ENCODE data around the gene ZSCAN20.

The ZSCAN20 gene

GRCh38 chr1:33472269-33472980 is at the start of gene ZSCAN20:
Gene ZSCAN20 (plus strand): TSS chr1:33472645. CDS start chr1:33479289, 6,644 bp downstream.
- peak; percentile 61 to 70 for DNase-seq (ENCODE audit: extremely low read depth in 1 of 2, low read depth in 1 of 2)

- DNase-seq (ENCODE audit: extremely low read depth in 1 of 2, low read depth in 1 of 2): no peak
These were observed 48.2 kb upstream of the ZSCAN20 start for GRCh38 chr1:33424205-33424604.

- DNase-seq (ENCODE audit: extremely low read depth in 1 of 2, low read depth in 1 of 2): no peak
These were observed 47.8 kb upstream of the ZSCAN20 start for GRCh38 chr1:33424610-33425009.

GRCh38 chr1:33425900-33426299 is 46.5 kb upstream of the ZSCAN20 start:
- DNase-seq (ENCODE audit: extremely low read depth in 1 of 2, low read depth in 1 of 2): no peak

GRCh38 chr1:33426916-33427315 is 45.5 kb upstream of the ZSCAN20 start:
- no peak for DNase-seq (ENCODE audit: extremely low read depth in 1 of 2, low read depth in 1 of 2)

- DNase-seq (ENCODE audit: extremely low read depth in 1 of 2, low read depth in 1 of 2): no peak
These were observed 43.8 kb upstream of the ZSCAN20 start for GRCh38 chr1:33428661-33429060.

GRCh38 chr1:33429332-33429731 is 43.1 kb upstream of the ZSCAN20 start:
- DNase-seq (ENCODE audit: extremely low read depth in 1 of 2, low read depth in 1 of 2): no peak

GRCh38 chr1:33429856-33430691 is 42.4 kb upstream of the ZSCAN20 start:
- no peak for DNase-seq (ENCODE audit: extremely low read depth in 1 of 2, low read depth in 1 of 2)

GRCh38 chr1:33430692-33431593 is 41.5 kb upstream of the ZSCAN20 start, which contains the start of gene PHC2:
Gene PHC2 (minus strand): TSS chr1:33431095. CDS start chr1:33375539, 55,556 bp downstream.
- peak; percentile 78 to 80 for DNase-seq (ENCODE audit: extremely low read depth in 1 of 2, low read depth in 1 of 2)

- DNase-seq (ENCODE audit: extremely low read depth in 1 of 2, low read depth in 1 of 2): no peak
These were observed 38.7 kb upstream of the ZSCAN20 start for GRCh38 chr1:33433509-33434362.

GRCh38 chr1:33434363-33434750 is 38.1 kb upstream of the ZSCAN20 start:
- DNase-seq (ENCODE audit: extremely low read depth in 1 of 2, low read depth in 1 of 2): no peak

GRCh38 chr1:33435096-33435820 is 37.2 kb upstream of the ZSCAN20 start:
- DNase-seq (ENCODE audit: extremely low read depth in 1 of 2, low read depth in 1 of 2): no peak

GRCh38 chr1:33436557-33437285 is 35.7 kb upstream of the ZSCAN20 start:
- no peak for DNase-seq (ENCODE audit: extremely low read depth in 1 of 2, low read depth in 1 of 2)

- no peak for DNase-seq (ENCODE audit: extremely low read depth in 1 of 2, low read depth in 1 of 2)
These were observed 33.9 kb upstream of the ZSCAN20 start for GRCh38 chr1:33438364-33439160.

- no peak for DNase-seq (ENCODE audit: extremely low read depth in 1 of 2, low read depth in 1 of 2)
These were observed 32.8 kb upstream of the ZSCAN20 start for GRCh38 chr1:33439662-33440061.

GRCh38 chr1:33441088-33441745 is 31.2 kb upstream of the ZSCAN20 start:
- DNase-seq (ENCODE audit: extremely low read depth in 1 of 2, low read depth in 1 of 2): no peak

GRCh38 chr1:33442141-33442540 is 30.3 kb upstream of the ZSCAN20 start:
- no peak for DNase-seq (ENCODE audit: extremely low read depth in 1 of 2, low read depth in 1 of 2)
